GM10266 (cell line): ENCODE measurements around the gene RNF32.
"Not testable (repeated sequence)": the region's sequence is repeated elsewhere in the genome, so short reads cannot be mapped to it uniquely, and the experiment has no call there.

Experiments used
- DNase-seq: peaks from one replicate; pipeline ENCODE4 v3.0.0; 2012; ENCODE audit errors: extremely low spot score
- TF ChIP-seq, protein P1 (sequence below): IDR thresholded peaks from 2 replicates; pipeline ENCODE4 v1.5.1; 2012; ENCODE audit warnings: mild to moderate bottlenecking, low read depth; ENCODE audit not compliant: control insufficient read depth, insufficient read depth; ENCODE audit errors: missing control alignments

RNF32 gene

DNA sequence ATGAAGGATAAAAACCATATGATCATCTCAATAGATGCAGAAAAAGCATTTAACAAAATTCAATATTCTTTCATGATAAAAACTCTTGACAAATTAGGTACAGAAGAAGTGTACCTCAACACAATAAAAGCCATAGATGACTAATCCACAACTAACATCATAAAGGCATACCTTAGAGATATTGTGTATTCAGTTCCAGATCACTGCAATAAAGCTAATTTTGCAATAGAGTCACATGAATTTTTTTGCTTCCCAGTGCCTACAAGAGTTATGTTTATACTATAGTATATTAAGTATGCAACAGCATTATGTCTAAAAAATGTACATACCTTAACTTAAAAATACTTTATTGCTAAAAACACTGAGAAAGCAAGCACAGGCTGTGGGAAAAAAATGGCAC lies 18.9 kb upstream of the RNF32 start:
- TF ChIP-seq, protein P1, sequence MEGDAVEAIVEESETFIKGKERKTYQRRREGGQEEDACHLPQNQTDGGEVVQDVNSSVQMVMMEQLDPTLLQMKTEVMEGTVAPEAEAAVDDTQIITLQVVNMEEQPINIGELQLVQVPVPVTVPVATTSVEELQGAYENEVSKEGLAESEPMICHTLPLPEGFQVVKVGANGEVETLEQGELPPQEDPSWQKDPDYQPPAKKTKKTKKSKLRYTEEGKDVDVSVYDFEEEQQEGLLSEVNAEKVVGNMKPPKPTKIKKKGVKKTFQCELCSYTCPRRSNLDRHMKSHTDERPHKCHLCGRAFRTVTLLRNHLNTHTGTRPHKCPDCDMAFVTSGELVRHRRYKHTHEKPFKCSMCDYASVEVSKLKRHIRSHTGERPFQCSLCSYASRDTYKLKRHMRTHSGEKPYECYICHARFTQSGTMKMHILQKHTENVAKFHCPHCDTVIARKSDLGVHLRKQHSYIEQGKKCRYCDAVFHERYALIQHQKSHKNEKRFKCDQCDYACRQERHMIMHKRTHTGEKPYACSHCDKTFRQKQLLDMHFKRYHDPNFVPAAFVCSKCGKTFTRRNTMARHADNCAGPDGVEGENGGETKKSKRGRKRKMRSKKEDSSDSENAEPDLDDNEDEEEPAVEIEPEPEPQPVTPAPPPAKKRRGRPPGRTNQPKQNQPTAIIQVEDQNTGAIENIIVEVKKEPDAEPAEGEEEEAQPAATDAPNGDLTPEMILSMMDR, result no peak
- DNase-seq, result no peak

DNA sequence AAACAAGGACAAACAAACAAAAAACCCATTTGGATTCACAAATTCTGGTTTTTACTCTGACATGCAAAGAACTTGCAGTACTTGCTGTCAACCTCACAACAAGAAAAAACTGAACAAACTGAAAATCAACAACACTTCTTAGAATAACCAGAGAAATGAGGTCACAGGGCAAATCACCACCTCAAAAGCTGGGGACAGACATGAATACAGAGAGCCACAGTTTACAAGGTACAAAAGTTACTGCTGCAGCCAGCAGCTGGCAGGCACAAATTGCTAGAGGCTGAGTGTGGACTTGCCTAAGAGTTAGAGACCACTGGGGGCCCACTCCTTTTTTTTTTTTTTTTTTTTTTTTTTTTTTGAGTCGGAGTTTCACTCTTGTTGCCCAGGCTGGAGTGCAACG lies 15.0 kb upstream of the RNF32 start:
- no peak for DNase-seq
- TF ChIP-seq, protein P1, result no peak

DNA sequence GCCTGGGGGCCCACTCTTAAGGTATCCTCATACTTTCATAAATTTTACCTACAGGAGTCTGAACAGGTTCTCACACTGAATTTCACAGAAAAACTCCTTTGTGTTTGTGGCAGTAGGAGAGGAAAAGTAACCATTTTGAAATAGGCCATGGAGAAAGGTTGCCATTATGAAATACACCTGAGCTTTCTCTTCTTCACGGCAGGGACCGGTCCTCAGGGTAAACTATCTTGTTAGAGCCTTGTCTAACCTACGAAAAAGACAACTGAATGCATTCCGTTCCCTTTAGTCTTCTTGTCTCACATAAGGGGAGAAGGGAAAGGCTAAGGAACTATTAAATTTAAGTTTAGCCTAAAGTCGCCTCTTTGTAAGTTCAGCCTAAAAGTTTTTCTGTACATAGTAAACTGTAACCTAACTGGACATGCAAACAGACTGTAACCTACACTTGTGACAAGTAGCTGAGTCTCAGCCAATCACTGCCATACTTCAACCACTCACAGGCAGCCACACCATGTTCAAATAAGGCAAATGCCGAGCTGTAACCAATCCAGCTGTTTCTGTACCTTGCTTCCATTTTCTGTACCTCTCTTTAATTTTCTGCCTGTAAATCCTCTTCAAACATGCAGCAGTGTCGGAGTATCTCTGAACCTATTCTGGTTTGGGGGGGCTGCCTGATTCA lies 14.2 kb upstream of the RNF32 start:
- no peak for DNase-seq
- TF ChIP-seq, protein P1, result no peak

DNA sequence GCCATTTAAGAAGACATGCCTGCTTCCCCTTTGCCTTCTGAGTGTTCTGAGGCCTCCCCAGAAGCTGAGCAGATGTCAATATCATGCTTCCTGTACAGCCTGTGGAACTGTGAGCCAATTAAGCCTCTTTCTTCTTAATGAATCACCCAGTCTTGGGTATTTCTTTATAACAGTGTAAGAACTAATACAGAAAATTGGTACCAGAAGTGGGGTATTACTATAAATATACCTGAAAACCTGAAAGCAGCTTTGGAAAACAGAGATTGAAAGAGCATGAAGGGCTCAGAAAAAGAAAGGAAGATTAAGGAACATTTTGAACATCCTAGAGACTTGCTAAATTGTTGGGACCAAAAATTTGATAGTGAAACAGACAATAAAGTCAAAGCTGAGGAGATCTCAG lies 12.0 kb upstream of the RNF32 start:
- DNase-seq, result no peak
- TF ChIP-seq, protein P1, result no peak

DNA sequence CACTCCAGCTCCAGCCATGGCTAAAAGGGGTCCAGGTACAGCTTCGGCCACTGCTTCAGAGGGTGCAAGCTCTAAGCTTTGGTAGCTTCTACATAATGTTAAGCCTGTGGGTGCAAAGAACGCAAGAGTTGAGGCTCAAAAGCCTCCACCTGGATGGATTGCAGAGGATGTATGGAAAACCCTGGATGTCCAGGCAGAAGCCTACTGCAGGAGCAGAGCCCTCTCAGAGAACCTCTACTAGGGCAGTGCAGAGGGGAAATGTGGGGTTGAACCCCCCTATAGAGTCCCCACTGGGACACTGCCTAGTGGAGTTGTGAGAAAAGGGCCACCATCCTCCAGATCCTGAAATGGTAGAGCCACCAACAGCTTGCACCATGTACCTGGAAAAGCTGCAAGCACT lies 10.7 kb upstream of the RNF32 start:
- TF ChIP-seq, protein P1, result no peak
- DNase-seq, result no peak

DNA sequence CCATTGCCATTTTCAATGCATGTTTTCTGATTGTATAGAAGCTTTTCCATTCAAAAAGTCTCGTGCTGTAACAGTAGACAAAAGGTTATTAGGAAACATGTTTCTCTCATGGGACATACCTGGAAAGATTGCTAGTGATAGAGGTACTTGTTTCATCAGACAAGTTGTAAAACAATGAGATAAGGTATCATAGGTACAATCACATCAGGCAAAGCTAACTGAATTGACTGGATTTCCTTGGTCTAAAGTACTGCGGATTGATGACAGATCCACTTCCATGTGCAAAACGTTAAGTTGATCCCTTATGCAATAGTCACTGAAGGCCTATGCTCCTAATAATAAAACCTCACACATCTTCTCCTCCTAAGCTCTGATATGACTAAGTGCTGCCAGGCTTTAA lies 6.5 kb upstream of the RNF32 start:
- no peak for DNase-seq
- TF ChIP-seq, protein P1, result no peak

DNA sequence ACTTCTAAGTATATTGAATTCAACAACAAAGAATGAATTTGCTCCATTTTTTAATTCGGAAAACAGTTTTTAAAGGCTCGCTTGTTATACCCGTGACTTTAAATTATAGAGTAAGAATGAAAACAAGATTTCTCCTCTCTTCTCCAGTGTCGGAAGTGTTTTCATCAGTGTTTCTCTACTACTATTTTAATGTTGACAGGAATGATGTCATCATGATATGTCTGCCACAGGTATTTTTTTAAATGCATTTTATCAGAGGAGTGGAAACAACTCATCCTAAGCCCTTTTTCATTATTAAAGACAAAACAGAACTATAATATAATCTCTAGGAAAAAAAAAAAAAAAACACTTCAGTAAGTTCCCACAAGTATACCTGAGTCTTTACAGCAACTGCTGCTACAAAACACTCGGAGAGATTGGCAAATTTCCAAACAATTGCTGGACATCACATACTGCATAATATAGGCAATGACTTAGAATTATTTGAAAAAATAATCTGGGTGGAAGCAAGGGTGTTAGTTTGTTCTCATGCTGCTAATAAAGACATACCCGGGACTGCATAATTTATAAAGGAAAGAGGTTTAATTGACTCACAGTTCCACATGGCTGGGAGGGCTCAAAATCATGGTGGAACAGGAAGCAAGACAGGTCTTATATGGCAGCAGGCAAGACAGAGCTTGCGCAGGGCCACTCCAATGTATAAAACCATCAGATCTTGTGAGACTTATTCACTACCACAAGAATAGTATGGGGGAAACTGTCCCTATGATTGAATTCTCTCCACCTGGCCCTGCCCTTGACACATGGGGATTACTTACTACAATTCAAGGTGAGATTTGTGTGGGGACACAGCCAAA lies 4.8 kb upstream of the RNF32 start:
- TF ChIP-seq, protein P1, result no peak

DNA sequence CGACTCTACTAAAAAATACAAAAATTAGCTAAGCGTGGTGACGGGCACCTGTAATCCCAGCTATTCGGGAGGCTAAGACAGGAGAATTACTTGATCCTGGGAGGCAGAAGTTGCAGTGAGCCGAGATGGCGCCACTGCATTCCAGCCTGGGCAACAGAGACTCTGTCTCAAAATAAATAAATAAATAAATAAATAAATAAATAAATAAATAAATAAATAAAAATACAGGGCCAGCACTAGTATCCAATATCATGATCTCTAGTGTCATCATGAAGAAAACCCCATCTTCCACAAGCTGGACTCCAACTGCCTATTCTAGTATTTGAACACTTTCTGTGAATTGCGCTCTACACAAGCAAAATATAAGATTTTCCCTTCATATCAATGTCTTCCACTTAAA lies 3.5 kb upstream of the RNF32 start:
- not testable (repeated sequence) for DNase-seq

More for the DNA sequence above, 4.8 kb upstream of the RNF32 start:
- DNase-seq, result no peak
